ENCODE measurements around the gene CASKIN2.

Gene CASKIN2

DNA sequence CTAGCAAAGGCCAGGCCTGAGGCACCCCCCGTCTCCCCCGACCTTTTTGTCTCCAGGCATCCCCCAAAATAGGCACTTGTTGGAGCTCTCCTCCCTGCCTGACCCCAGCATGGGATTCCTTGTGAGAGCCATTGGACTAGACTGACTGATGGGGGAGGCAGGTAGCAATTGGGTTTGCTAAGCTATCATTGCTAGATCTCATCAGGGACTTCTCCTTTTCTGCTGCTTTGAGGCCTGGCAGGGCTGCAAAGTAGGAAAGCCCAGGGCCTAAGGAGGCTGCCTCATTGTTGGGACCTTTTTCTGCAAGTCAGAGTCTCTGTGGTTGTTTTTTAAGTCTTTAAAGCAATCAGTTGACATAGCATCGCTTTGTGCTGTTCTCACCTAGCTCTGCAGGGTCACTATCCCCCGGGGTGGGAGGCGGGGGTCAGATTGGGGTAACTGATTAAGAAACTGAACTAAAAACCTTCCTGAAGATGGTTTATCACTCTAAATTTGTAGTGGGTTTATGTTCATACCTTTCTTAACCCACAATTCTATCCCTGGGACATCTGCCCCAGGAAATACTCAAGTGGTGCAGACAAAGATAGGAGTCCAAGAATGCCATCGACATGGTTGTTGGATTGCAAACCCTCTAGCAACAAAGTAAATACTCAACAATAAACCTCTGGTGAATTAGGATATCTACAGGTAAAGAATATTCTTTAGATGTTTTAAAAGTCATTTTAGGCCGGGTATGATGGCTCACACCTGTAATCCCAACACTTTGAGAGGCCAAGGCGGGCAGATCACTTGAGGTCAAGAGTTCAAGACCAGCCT is 38.2 kb upstream of the CASKIN2 start:
- ChIA-PET POLR2A (interaction anchor here (1.3 kb wide), 1 partner anchor 19 kb away, joined by 3 read pairs; no protein-coding TSS in a partner anchor), CTCF (interaction anchor here (0.6 to 1.5 kb wide), 8 partner anchors 9 to 256 kb away, joined by 3 to 5 read pairs (median 3); partner anchors contain the start of gene TSEN54)
- TF ChIP-seq, protein P1, sequence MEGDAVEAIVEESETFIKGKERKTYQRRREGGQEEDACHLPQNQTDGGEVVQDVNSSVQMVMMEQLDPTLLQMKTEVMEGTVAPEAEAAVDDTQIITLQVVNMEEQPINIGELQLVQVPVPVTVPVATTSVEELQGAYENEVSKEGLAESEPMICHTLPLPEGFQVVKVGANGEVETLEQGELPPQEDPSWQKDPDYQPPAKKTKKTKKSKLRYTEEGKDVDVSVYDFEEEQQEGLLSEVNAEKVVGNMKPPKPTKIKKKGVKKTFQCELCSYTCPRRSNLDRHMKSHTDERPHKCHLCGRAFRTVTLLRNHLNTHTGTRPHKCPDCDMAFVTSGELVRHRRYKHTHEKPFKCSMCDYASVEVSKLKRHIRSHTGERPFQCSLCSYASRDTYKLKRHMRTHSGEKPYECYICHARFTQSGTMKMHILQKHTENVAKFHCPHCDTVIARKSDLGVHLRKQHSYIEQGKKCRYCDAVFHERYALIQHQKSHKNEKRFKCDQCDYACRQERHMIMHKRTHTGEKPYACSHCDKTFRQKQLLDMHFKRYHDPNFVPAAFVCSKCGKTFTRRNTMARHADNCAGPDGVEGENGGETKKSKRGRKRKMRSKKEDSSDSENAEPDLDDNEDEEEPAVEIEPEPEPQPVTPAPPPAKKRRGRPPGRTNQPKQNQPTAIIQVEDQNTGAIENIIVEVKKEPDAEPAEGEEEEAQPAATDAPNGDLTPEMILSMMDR (IDR thresholded peaks at IDR 0.05; ENCODE audit: insufficient read depth, low read length, missing control alignments) = no peak
- no peak for DNase-seq (ENCODE audit: low read depth, low spot score)
- no peak overlapping the region for H3K4me3 ChIP-seq (ENCODE audit: low read depth, low read length)

DNA sequence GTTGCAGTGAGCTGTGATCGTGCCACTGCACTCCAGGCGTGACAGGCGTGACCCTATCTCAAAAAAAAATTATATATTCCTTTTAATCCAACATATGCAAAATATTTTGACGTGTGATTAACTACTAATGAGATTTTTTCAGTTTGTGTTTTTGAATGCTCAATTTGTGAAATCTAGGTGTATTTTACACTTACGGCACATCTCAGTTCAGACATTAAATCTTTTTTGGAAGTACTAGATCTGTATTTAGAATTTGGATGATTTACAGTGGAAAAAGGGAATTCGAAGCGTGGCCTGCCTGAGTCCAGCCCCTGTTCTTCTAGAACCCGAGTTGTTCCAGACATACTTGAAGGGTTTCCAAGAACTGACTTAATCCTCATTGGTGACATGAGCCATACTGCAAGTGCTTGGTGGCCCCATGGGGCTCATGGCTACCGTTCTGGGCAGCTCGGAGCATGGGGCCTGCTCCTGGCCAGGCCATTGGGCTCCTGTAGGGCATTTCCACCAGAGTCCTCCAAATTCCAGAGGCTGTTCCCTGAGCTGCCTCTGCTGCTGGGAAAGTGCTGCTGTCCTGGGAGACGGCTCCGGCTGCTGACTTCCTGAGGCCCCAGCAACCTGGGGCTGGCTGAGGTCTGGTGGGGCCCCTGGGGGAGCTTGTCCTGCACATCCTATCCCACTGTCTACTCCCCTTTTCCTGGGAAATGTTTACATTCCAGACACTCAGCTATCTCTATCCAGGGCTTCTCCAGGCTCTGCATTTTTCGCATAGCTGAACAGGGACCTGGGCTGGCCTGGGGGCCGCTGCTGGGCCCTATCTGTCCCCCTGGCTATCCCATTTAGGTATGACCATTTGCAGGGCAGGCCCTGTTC is 37.3 kb upstream of the CASKIN2 start:
- CTCF ChIA-PET = interaction anchor here (0.6 to 1.5 kb wide), 9 partner anchors 10 to 195 kb away, joined by 3 to 5 read pairs (median 3); partner anchors contain the start of gene TSEN54
- H3K4me3 ChIP-seq (ENCODE audit: low read depth, low read length) = no peak overlapping the region
- TF ChIP-seq, protein P1 (IDR thresholded peaks at IDR 0.05; ENCODE audit: insufficient read depth, low read length, missing control alignments) = no peak
- no peak for DNase-seq (ENCODE audit: low read depth, low spot score)
- POLR2A ChIA-PET = interaction anchor here (0.6 to 1.3 kb wide), 2 partner anchors 18 to 232 kb away, joined by 3 read pairs; partner anchors contain the start of gene UNK

DNA sequence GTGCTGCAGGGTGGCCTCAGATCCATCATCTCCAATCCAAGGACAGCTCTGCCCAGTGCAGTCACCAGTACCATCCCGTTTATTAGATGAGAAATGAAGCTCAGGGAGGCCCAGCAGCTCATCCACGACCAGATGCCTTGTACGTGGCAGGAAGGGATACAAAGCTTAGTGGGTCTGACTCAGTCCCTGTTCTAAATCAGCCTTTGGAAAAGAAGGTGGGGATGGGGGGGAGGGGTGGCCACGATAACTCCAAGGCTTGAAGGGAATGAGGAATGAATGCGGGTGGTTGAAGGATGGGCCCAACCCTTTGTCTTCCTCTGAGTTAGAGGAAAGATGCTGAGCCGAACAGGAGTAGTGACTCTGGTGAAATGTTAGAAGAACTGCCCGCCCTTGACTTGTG is 35.9 kb upstream of the CASKIN2 start:
- TF ChIP-seq, protein P1 (IDR thresholded peaks at IDR 0.05; ENCODE audit: insufficient read depth, low read length, missing control alignments) = no peak
- ChIA-PET CTCF (interaction anchor here (0.7 to 2.0 kb wide), 2 partner anchors 34 to 82 kb away, joined by 3 to 6 read pairs; partner anchors contain the start of genes SMIM5 and TSEN54), POLR2A (no interaction called here)
- no peak overlapping the region for H3K4me3 ChIP-seq (ENCODE audit: low read depth, low read length)
- no peak for DNase-seq (ENCODE audit: low read depth, low spot score)

DNA sequence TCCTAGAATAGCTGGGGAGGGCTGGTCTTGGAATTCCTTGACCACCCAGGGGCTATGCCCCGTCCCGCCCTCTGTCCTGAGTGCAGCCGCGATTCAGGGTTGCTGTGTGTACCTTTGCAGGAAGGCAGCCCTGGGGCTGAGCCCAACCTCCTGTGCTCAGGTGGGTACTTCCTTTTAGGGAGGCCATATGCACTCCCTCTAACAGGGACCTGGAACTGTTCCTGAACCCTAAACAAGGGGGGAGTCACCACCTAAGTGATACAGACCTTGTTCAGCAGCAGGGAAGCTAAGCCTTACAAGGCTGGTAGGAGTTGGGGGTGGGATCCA is 34.8 kb upstream of the CASKIN2 start:
- POLR2A ChIA-PET = no interaction called here
- DNase-seq (ENCODE audit: low read depth, low spot score) = no peak
- TF ChIP-seq, protein P1 (IDR thresholded peaks at IDR 0.05; ENCODE audit: insufficient read depth, low read length, missing control alignments) = no peak
- H3K4me3 ChIP-seq (ENCODE audit: low read depth, low read length) = no peak overlapping the region
- CTCF ChIA-PET = interaction anchor here (2.0 kb wide), 1 partner anchor 83 kb away, joined by 6 read pairs; the partner anchor contains the start of gene SMIM5

GRCh38 chr17:75549246-75550138 is 34.2 kb upstream of the CASKIN2 start:
- TF ChIP-seq, protein P1 (IDR thresholded peaks at IDR 0.05; ENCODE audit: insufficient read depth, low read length, missing control alignments) = no peak
- ChIA-PET CTCF (no interaction called here), POLR2A (no interaction called here)
- H3K4me3 ChIP-seq (ENCODE audit: low read depth, low read length) = no peak overlapping the region
- DNase-seq (ENCODE audit: low read depth, low spot score) = no peak
